ENCODE results near the gene LSM3.

GRCh38 chr3:14208977-14209394 lies 30.4 kb downstream of the LSM3 start:
- TF ChIP-seq EP300 (IDR thresholded peaks at IDR 0.05) (no peak), POLR2AphosphoS5 (IDR thresholded peaks at IDR 0.05) (no peak), CTCF (IDR thresholded peaks at IDR 0.05) (no peak)

Measured in gastroesophageal sphincter (tissue), 3 donors.